ENCODE measurements around the gene DIP2C.

DNA sequence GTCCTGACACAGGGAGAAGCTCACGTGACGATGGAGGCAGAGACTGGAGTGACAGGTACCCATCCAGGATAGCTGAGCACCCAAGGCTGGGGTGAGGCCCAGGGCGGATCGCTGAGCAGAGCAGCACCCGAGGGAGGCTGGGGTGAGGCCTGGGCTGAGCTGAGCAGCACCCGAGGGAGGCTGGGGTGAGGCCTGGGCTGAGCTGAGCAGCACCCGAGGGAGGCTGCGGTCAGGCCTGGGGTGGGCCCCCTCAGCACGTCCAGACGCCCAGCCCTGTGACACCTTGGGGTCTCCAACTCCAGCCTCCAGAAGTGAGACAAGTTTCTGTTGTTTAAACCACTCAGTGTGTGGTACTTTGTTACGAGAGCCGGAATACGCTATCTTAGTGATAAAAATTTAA lies 318.0 kb downstream of the DIP2C start:
- TF ChIP-seq CTCF (IDR thresholded peaks at IDR 0.05), result no peak
- TF ChIP-seq POLR2A (IDR thresholded peaks at IDR 0.05), result no peak
